Measurements from ENCODE around the gene BBX.

- TF ChIP-seq CTCF (conservative IDR thresholded peaks at IDR 0.05; ENCODE audit: low read depth, low read length), result no peak
- TF ChIP-seq EZH2phosphoT487 (IDR thresholded peaks at IDR 0.05; ENCODE audit: borderline replicate concordance, low read length), result no peak
Observed at GRCh38 chr3:107845380-107846278, 322.9 kb downstream of the BBX start.
